Liver (tissue), 9 donors: Measurements from ENCODE around the gene LRRN2. TPM values are rescaled to one million over a fixed set of nuclear protein-coding genes. Genes with fewer than 3 reads are reported as not detected.

Source experiments
- DNase-seq: peaks from one replicate; pipeline ENCODE4 v3.0.0-alpha.2; 2017; ENCODE audit warnings: low spot score
- H3K27ac ChIP-seq, 2 donors: one replicate each; pipeline ENCODE4 v1.7.0; 2013; ENCODE audit warnings: inconsistent platforms in 2 of 2, low read length in 2 of 2, control low read depth in 1 of 2, low read depth in 1 of 2, mild to moderate bottlenecking in 1 of 2
- H3K27me3 ChIP-seq, 4 donors: one replicate each; pipeline versions ENCODE4 v1.6.1 to v1.7.0; 2013; ENCODE audit warnings: low read length in 3 of 4, inconsistent platforms in 1 of 4, mild to moderate bottlenecking in 1 of 4, moderate library complexity in 1 of 4; ENCODE audit not compliant: control insufficient read depth in 4 of 4, insufficient read depth in 4 of 4
- H3K36me3 ChIP-seq, 4 donors: one replicate each; pipeline versions ENCODE4 v1.6.1 to v1.7.0; 2013; ENCODE audit warnings: low read length in 3 of 4, mild to moderate bottlenecking in 3 of 4, low read depth in 1 of 4, moderate library complexity in 1 of 4; ENCODE audit not compliant: control insufficient read depth in 4 of 4, insufficient read depth in 3 of 4
- H3K4me1 ChIP-seq, 4 donors: one replicate each; pipeline versions ENCODE4 v1.6.1 to v1.7.0; 2013; ENCODE audit warnings: low read length in 3 of 4, mild to moderate bottlenecking in 3 of 4, moderate library complexity in 1 of 4; ENCODE audit not compliant: control insufficient read depth in 4 of 4, insufficient read depth in 4 of 4
- H3K4me3 ChIP-seq, 3 donors: one replicate each; pipeline versions ENCODE4 v1.6.1 to v1.7.0; 2013; ENCODE audit warnings: low read length in 3 of 3, control low read depth in 1 of 3, low read depth in 1 of 3, mild to moderate bottlenecking in 1 of 3
- H3K9ac ChIP-seq, 2 donors: one replicate each; pipeline ENCODE4 v1.7.0; 2013; ENCODE audit warnings: low read length in 2 of 2, mild to moderate bottlenecking in 2 of 2, moderate library complexity in 2 of 2, control low read depth in 1 of 2, low read depth in 1 of 2
- H3K9me3 ChIP-seq, 4 donors: one replicate each; pipeline versions ENCODE4 v1.6.1 to v1.7.0; 2013; ENCODE audit warnings: low read length in 3 of 4; ENCODE audit not compliant: control insufficient read depth in 4 of 4
- ATF3 ChIP-seq: IDR thresholded peaks from 2 replicates; pipeline ENCODE4 v1.6.1; 2016; ENCODE audit warnings: antibody characterized with exemption
- EGR1 ChIP-seq, 2 donors: IDR thresholded peaks; 2 replicates each; pipeline ENCODE4 v1.6.1; 2016 to 2018; ENCODE audit warnings: antibody characterized with exemption in 2 of 2, low read depth in 2 of 2
- FOXA2 ChIP-seq: IDR thresholded peaks from 2 replicates; pipeline ENCODE4 v1.6.1; 2016; ENCODE audit warnings: antibody characterized with exemption
- HNF4A ChIP-seq, 2 donors: conservative IDR thresholded peaks; 2 replicates each; pipeline ENCODE4 v1.6.1; 2016; ENCODE audit warnings: antibody characterized with exemption in 2 of 2, mild to moderate bottlenecking in 2 of 2
- HNF4G ChIP-seq: IDR thresholded peaks from 2 replicates; pipeline ENCODE4 v1.6.1; 2016; ENCODE audit warnings: antibody characterized with exemption
- JUND ChIP-seq, 2 donors: IDR thresholded peaks; 2 replicates each; pipeline ENCODE4 v1.6.1; 2016; ENCODE audit warnings: antibody characterized with exemption in 2 of 2
- RAD21 ChIP-seq, 2 donors: IDR thresholded peaks; 2 replicates each; pipeline ENCODE4 v1.6.1; 2016; ENCODE audit warnings: antibody characterized with exemption in 2 of 2, mild to moderate bottlenecking in 2 of 2
- SP1 ChIP-seq: IDR thresholded peaks from 2 replicates; pipeline ENCODE4 v1.6.1; 2018; ENCODE audit warnings: antibody characterized with exemption, mild to moderate bottlenecking
- TAF1 ChIP-seq: conservative IDR thresholded peaks from 2 replicates; pipeline ENCODE4 v1.6.1; 2016; ENCODE audit warnings: antibody characterized with exemption, mild to moderate bottlenecking
- ZBTB33 ChIP-seq: IDR thresholded peaks from 2 replicates; pipeline ENCODE4 v1.6.1; 2016; ENCODE audit warnings: antibody characterized with exemption
- WGBS: extraction: QIAGEN DNeasy Blood & Tissue Kit; methylation state at CpG from one replicate; pipeline ENCODE4 v1.1.7; 2013; 5-methylcytosine and 5-hydroxymethylcytosine counted together
- polyA plus RNA-seq, 2 donors: library from polyadenylated mRNA; stranded (reverse) in 1 of 2; unstranded in 1 of 2; fragments of 200-250 nt in 1 of 2; fragments of >200 nt in 1 of 2; fragmentation: Nextera tagmentation in 1 of 2; extraction: Ambion mirVana in 1 of 2; gene quantifications; one replicate each; pipeline versions ENCODE4 v1.2.1 to v1.2.3, GENCODE V29; 2013 to 2015
- total RNA-seq, 2 donors: library from RNA; depleted of rRNA; stranded (reverse); fragments of >200 nt; gene quantifications; one replicate each; pipeline ENCODE4 v1.2.3, GENCODE V29; 2014
- TF ChIP-seq, protein P1 (sequence below): IDR thresholded peaks from 2 replicates; pipeline ENCODE4 v1.6.1; 2016; ENCODE audit warnings: antibody characterized with exemption, mild to moderate bottlenecking
- donor health status: healthy.
- donor health status: healthy.
- donor health status: healthy.
- donor health status: healthy.
- donor health status: healthy.

The LRRN2 gene
- total and polyA plus RNA-seq, 4 donors, result 0.13 to 2.8 (median 0.28) TPM

- TF ChIP-seq, protein P1, sequence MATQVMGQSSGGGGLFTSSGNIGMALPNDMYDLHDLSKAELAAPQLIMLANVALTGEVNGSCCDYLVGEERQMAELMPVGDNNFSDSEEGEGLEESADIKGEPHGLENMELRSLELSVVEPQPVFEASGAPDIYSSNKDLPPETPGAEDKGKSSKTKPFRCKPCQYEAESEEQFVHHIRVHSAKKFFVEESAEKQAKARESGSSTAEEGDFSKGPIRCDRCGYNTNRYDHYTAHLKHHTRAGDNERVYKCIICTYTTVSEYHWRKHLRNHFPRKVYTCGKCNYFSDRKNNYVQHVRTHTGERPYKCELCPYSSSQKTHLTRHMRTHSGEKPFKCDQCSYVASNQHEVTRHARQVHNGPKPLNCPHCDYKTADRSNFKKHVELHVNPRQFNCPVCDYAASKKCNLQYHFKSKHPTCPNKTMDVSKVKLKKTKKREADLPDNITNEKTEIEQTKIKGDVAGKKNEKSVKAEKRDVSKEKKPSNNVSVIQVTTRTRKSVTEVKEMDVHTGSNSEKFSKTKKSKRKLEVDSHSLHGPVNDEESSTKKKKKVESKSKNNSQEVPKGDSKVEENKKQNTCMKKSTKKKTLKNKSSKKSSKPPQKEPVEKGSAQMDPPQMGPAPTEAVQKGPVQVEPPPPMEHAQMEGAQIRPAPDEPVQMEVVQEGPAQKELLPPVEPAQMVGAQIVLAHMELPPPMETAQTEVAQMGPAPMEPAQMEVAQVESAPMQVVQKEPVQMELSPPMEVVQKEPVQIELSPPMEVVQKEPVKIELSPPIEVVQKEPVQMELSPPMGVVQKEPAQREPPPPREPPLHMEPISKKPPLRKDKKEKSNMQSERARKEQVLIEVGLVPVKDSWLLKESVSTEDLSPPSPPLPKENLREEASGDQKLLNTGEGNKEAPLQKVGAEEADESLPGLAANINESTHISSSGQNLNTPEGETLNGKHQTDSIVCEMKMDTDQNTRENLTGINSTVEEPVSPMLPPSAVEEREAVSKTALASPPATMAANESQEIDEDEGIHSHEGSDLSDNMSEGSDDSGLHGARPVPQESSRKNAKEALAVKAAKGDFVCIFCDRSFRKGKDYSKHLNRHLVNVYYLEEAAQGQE, result no peak
- TF ChIP-seq RAD21 (IDR thresholded peaks at IDR 0.05) (no peak), SP1 (no peak), TAF1 (no peak), EGR1 (IDR thresholded peaks at IDR 0.05; ENCODE audit: low read depth in 2 of 2) (no peak), JUND (IDR thresholded peaks at IDR 0.05) (no peak)
These were observed 10.2 kb upstream of the LRRN2 start (continued) for GRCh38 chr1:204695692-204696091.

GRCh38 chr1:204694145-204694544 is 8.6 kb upstream of the LRRN2 start:
- no peak for DNase-seq
- Histone ChIP-seq H3K27ac (no peak overlapping the region), H3K27me3 (no peaks in the 10 kb centered on the region), H3K4me3 (no peak overlapping the region), H3K36me3 (no peaks in the 10 kb centered on the region), H3K9me3 (no peaks in the 10 kb centered on the region), H3K9ac (no peak overlapping the region), H3K4me1 (peaks cover 0 to 11% (median 6%) of the 10 kb centered on the region in 4 donors)
- 80% methylated on average over 7 of the region's 7 CpGs for WGBS
- TF ChIP-seq, protein P1, result no peak
- no peak for TF ChIP-seq HNF4G
- no peak for TF ChIP-seq ZBTB33
- TF ChIP-seq FOXA2, result no peak
- no peak for TF ChIP-seq EGR1 (IDR thresholded peaks at IDR 0.05; ENCODE audit: low read depth in 2 of 2)

- no peak for TF ChIP-seq HNF4A (conservative IDR thresholded peaks at IDR 0.05)
- TF ChIP-seq ATF3, result no peak
- no peak for TF ChIP-seq ZBTB33
- TF ChIP-seq, protein P1, result no peak
- TF ChIP-seq RAD21 (IDR thresholded peaks at IDR 0.05), result no peak
- Histone ChIP-seq H3K9me3 (no peaks in the 10 kb centered on the region), H3K4me3 (no peak overlapping the region), H3K27ac (no peak overlapping the region), H3K27me3 (no peaks in the 10 kb centered on the region), H3K36me3 (no peaks in the 10 kb centered on the region), H3K4me1 (peaks cover 0 to 9% (median 6%) of the 10 kb centered on the region in 4 donors), H3K9ac (no peak overlapping the region)
- WGBS, result 84% methylated on average over 7 of the region's 7 CpGs
- peak; percentile 56 for DNase-seq
These were observed 7.4 kb upstream of the LRRN2 start for GRCh38 chr1:204692841-204693356.
